Measurements from ENCODE around the gene SLC39A7.

The SLC39A7 gene

GRCh38 chr6:33243476-33243875 lies 42.8 kb downstream of the SLC39A7 start:
- DNase-seq = no peak

- DNase-seq = peak; percentile 42
Measured at GRCh38 chr6:33247977-33248642, 47.4 kb downstream of the SLC39A7 start.

- no peak for DNase-seq
Measured at GRCh38 chr6:33248643-33248931, 47.9 kb downstream of the SLC39A7 start.

GRCh38 chr6:33248932-33249731 lies 48.5 kb downstream of the SLC39A7 start:
- peak; percentile 46 for DNase-seq

GRCh38 chr6:33249732-33250630 lies 49.3 kb downstream of the SLC39A7 start:
- no peak for DNase-seq

GRCh38 chr6:33250731-33251130 lies 50.1 kb downstream of the SLC39A7 start:
- DNase-seq = no peak

- DNase-seq = no peak
Measured at GRCh38 chr6:33251395-33252012, 50.8 kb downstream of the SLC39A7 start.

GRCh38 chr6:33252759-33253158 lies 52.1 kb downstream of the SLC39A7 start:
- DNase-seq = no peak

Data from 8988T (cell line).